Measurements from ENCODE around the gene CLDN6.
"Not testable (repeated sequence)": the region's sequence is repeated elsewhere in the genome, so short reads cannot be mapped to it uniquely, and the experiment has no call there.

CLDN6 gene

GRCh38 chr16:3017794-3018506 lies at the start of gene CLDN6:
Gene CLDN6, minus strand, starts transcription at chr16:3018183. Its CDS starts 2,162 bp downstream, at chr16:3016021.
- no peak for DNase-seq

GRCh38 chr16:3066440-3066748 lies 48.4 kb upstream of the CLDN6 start:
- DNase-seq: no peak

GRCh38 chr16:3065742-3066439 lies 47.9 kb upstream of the CLDN6 start:
- no peak for DNase-seq

GRCh38 chr16:3065069-3065741 lies 47.2 kb upstream of the CLDN6 start, which contains the start of gene IL32:
Gene IL32, plus strand, starts transcription at chr16:3065640. Its CDS starts 172 bp downstream, at chr16:3065812.
- DNase-seq: no peak

- DNase-seq: no peak
Measured at GRCh38 chr16:3063625-3064386, 45.8 kb upstream of the CLDN6 start.

- no peak for DNase-seq
Measured at GRCh38 chr16:3062553-3062952, 44.6 kb upstream of the CLDN6 start.

GRCh38 chr16:3060339-3061127 lies 42.5 kb upstream of the CLDN6 start:
- DNase-seq: no peak

- no peak for DNase-seq
Measured at GRCh38 chr16:3059723-3060242, 41.8 kb upstream of the CLDN6 start.

- DNase-seq: peak; percentile 74 to 79
Measured at GRCh38 chr16:3059041-3059722, 41.2 kb upstream of the CLDN6 start.

GRCh38 chr16:3058139-3059030 lies 40.4 kb upstream of the CLDN6 start:
- peak in 1 of 2 experiments; percentile 10 for DNase-seq

- DNase-seq: no peak
Measured at GRCh38 chr16:3057181-3058138, 39.5 kb upstream of the CLDN6 start.

- DNase-seq: no peak
Measured at GRCh38 chr16:3056336-3057180, 38.6 kb upstream of the CLDN6 start.

- DNase-seq: not testable (repeated sequence)
Measured at GRCh38 chr16:3055734-3056115, 37.7 kb upstream of the CLDN6 start.

GRCh38 chr16:3054965-3055733 lies 37.2 kb upstream of the CLDN6 start:
- DNase-seq: no peak

GRCh38 chr16:3053330-3053710 lies 35.3 kb upstream of the CLDN6 start:
- not testable (repeated sequence) for DNase-seq

GRCh38 chr16:3052571-3053329 lies 34.8 kb upstream of the CLDN6 start:
- not testable (repeated sequence) for DNase-seq

GRCh38 chr16:3051494-3051893 lies 33.5 kb upstream of the CLDN6 start:
- DNase-seq: no peak

Measured in NCI-H2081 (cell line).